ENCODE results near the gene DIRAS1.

Gene DIRAS1, protein sequence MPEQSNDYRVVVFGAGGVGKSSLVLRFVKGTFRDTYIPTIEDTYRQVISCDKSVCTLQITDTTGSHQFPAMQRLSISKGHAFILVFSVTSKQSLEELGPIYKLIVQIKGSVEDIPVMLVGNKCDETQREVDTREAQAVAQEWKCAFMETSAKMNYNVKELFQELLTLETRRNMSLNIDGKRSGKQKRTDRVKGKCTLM
- total RNA-seq: 0 to 0.36 (median 0) reads per million in 9 experiments

DNA sequence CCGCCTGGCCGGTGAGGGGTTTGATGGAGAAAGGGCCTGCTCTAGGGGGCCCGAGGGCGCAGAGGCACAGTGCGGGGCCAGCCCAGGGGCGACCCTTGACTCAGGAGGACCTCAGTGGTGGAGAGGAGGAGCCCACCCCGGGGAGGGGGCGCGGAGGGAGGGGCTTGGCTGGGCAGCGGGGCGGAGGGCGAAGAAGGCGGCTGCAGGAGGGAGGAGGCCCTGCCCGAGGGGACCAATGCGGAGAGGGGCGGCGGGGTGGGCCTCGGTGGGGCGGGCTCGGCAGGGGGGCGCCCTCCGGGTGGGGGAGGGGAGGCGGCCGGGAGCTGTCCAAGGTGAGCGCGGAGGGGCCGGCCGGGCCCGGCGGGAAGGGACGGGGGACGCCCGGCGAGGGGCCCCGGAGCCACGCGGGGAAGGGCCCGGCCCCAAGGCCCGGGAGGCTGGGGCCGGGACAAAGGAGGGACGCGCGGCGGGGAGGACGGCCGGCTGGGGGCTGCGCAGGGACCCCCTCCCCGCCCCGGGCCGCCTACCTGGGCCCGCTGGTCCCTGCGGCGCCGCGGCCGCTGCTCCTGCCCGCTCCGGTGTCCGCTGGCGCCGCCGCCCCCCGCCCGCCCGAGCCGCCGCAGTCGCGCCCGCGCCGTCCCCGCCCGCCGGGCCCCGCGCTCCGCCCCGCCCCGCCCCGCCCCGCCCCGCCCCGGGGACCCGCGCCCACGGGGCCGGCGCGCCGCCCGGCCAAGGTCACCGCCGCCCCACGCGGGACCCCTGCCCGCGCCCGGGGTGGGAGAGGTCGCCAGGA is at the start of gene DIRAS1:
Gene DIRAS1 (minus strand): TSS at position 596 of the 793 bp plus-strand sequence. CDS start 3,566 bp downstream, outside the sequence.
- no peaks in the 10 kb centered on the region for H3K4me1 Mint-ChIP-seq (ENCODE audit: low read depth in 2 of 2)
- H3K36me3 Mint-ChIP-seq (ENCODE audit: insufficient read depth): no peaks in the 10 kb centered on the region
- ATAC-seq (replicated peaks) (no peak), DNase-seq (no peak)
- no peak within 1 kb of the TSS for H3K27ac Mint-ChIP-seq
- H3K27me3 Mint-ChIP-seq: peaks cover 25 to 77% of the 10 kb centered on the region in 2 donors
- peaks cover 0 to 2% of the 10 kb centered on the region in 2 donors for H3K9me3 Mint-ChIP-seq
- H3K4me3 Mint-ChIP-seq: peak within 1 kb of the TSS; percentile 45 to 54

DNA sequence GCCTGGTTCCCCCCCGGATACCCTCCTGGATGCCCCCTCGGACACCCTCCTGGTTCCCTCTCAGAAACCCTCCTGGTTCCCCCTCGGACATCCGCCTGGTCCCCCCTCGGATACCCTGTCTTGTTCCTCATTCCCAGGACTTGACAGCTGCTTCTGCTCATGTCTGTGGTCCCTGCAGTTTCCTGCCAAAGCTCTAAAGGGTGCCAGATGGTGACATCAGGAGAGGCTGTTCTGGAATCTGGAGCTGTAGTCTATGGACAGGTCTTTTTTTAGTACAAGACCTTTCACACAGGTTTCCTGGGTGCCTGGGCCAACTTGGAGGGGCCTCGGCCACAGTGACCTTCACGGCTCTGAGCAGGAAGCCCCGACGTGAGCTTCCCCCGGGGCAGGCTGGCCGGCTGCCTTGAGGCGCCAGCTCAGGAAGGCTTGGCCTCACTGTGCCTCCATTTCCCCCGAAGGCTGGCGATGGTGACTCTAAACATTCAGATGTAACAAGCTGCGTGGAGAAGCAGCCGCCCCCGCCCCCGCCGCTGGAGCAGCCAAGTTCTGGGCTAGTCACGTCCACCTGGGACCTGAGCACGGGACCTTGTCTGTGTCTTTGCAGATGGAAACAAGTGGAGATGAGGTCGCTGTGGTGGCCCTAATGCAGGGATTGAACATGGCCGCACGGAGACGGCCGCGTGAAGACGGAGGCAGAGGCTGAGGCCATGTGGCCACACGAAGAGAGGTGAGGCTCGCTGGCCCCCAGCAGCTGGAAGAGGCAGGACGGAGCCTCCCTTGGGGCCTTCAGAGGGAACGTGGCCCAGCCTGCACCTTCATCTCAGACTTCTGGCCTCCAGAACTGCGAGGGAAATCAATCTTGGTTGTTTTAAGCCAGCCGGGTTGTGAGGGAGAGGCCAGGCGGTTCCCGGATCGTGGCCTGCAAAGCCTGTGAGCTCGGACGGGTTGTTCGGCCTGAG is 49.2 kb upstream of the DIRAS1 start:
- peak overlapping the region in 1 of 2 donors; percentile 46 for H3K27ac Mint-ChIP-seq
- no peaks in the 10 kb centered on the region for H3K9me3 Mint-ChIP-seq
- peaks cover 16% of the 10 kb centered on the region in 2 donors for H3K4me1 Mint-ChIP-seq (ENCODE audit: low read depth in 2 of 2)
- peaks cover 15% of the 10 kb centered on the region for H3K36me3 Mint-ChIP-seq (ENCODE audit: insufficient read depth)
- no peaks in the 10 kb centered on the region for H3K27me3 Mint-ChIP-seq
- ATAC-seq (replicated peaks) (no peak), DNase-seq (no peak)
- H3K4me3 Mint-ChIP-seq: no peak overlapping the region

DNA sequence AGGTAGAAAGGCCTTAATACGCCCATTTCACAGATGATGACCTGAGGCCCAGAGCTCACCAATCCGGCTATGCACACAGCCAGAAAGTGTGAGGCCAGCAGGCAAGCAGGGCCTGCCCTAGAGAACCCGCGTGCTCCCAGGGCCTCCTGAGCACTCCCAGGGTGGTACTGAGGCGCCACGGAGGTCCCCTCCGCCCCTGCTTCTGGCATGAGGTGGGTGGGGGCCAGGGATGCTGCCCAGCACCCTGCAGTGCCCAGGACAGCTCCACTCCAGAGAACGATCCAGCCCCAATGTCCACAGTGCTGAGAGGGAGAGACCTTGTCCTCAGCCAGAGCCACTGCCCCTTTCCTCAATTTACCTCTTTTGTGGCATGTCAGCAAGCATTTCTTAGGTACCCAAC is 48.0 kb upstream of the DIRAS1 start:
- H3K27me3 Mint-ChIP-seq: no peaks in the 10 kb centered on the region
- H3K36me3 Mint-ChIP-seq (ENCODE audit: insufficient read depth): peaks cover 24% of the 10 kb centered on the region

DNA sequence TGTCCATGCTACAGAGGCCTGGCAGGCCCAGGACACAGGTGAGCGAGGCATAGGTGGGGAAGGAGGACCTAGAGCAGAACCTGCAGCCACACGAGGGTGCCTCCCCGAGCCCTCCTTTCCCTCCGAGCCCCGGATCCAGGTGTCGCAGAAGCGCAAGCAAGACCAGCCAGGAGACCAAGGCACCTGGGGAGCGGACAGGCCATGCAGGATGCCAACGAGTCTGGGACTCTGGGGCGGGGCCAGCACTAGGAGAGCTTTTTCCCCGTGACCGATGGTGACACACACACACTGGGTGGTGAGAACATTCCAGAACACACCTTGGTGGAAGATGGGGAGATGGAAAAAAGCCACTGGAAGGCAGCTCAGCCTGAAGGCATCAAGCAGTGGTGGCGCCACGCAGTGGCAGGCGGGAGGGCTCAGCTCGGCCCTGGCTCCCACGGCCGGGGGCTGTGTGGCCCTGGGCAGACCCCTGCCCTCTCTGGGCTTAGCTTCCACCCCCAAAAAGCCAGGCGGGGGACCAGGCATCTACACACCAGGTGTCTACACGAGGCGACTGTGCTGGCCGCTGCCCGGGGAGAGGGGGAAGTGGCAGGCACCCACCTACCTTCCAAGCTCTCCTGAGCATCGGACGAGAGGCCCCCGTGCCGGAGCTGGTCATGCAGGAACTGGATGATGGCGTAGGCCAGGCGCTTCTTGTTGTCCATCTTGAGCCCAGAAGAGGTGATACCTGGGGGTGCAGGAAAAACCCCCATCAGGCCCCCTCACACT is 47.4 kb upstream of the DIRAS1 start:
- Mint-ChIP-seq H3K9me3 (no peaks in the 10 kb centered on the region), H3K4me3 (no peak overlapping the region), H3K4me1 (ENCODE audit: low read depth in 2 of 2) (peaks cover 3 to 7% of the 10 kb centered on the region in 2 donors), H3K27ac (no peak overlapping the region), H3K36me3 (ENCODE audit: insufficient read depth) (peaks cover 30% of the 10 kb centered on the region), H3K27me3 (no peaks in the 10 kb centered on the region)
- DNase-seq (no peak), ATAC-seq (replicated peaks) (no peak)

More for the DNA sequence above, 48.0 kb upstream of the DIRAS1 start:
- no peak overlapping the region for H3K4me3 Mint-ChIP-seq
- DNase-seq: no peak
- no peaks in the 10 kb centered on the region for H3K9me3 Mint-ChIP-seq
- peaks cover 5 to 7% of the 10 kb centered on the region in 2 donors for H3K4me1 Mint-ChIP-seq (ENCODE audit: low read depth in 2 of 2)
- ATAC-seq (replicated peaks): no peak
- no peak overlapping the region for H3K27ac Mint-ChIP-seq

DNA sequence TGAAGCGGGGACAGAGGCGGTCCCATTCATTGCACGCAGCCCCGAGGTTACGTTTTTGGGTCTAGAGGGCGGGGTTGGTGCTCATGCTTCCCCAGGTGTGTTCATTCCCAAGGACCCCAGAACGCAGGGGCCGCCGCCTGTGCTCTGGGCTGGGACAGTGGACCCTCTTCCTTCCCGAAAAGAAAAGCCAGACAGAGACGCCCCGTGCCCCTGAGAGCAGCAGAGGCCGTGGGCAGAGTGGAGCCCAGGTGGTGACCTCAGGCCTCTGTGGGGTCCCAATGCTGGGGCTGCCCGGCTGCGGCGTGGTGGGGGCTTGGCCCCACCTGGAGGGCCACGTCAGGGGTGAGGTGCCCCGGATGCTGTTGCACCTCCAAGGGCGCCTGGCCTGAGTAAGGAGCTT is 46.5 kb upstream of the DIRAS1 start:
- ATAC-seq (replicated peaks) (no peak), DNase-seq (no peak)
- Mint-ChIP-seq H3K9me3 (no peaks in the 10 kb centered on the region), H3K4me1 (ENCODE audit: low read depth in 2 of 2) (peaks cover 3 to 7% of the 10 kb centered on the region in 2 donors), H3K4me3 (no peak overlapping the region), H3K36me3 (ENCODE audit: insufficient read depth) (peaks cover 38% of the 10 kb centered on the region), H3K27me3 (no peaks in the 10 kb centered on the region), H3K27ac (peak overlapping the region in 1 of 2 donors; percentile 63)

DNA sequence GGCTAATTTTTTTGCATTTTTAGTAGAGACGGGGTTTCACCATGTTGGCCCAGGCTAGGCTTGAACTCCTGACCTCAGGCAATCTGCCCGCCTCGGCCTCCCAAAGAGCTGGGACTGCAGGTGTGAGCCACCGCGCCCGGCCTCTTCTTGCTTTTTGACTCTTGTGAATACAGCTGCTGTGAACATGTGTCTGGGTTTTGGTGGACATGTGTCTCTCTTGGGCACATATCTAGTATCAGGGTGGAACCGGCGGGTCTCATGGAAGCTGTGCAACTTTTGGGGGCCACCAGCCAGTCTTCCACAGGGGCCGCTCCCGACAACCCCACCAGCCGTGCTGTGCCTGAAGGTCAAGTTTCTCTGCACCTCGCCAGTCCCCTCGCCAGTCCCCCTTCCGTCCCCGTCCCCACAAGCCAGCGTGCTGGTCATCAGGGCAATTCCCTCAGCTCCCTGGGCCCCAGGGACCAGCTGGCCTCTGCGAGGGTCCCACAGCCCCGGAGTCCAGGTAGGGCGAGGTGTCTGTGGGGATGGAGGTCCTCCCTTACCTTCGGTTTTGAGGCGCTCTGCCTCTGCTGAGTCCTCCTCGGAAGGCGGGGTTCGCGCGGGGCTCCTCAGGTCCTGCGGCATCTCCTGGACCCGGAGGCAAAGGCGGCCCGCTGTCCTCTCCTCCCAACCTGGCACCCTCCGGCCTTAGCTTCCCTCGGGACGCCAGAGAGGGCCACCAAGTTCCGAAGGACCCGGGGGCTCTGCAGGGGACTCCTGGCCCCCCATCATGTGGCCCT is 45.6 kb upstream of the DIRAS1 start:
- no peaks in the 10 kb centered on the region for H3K9me3 Mint-ChIP-seq
- H3K4me1 Mint-ChIP-seq (ENCODE audit: low read depth in 2 of 2): no peaks in the 10 kb centered on the region
- ATAC-seq (replicated peaks): no peak
- no peaks in the 10 kb centered on the region for H3K27me3 Mint-ChIP-seq
- H3K27ac Mint-ChIP-seq: no peak overlapping the region
- DNase-seq: no peak
- peaks cover 46% of the 10 kb centered on the region for H3K36me3 Mint-ChIP-seq (ENCODE audit: insufficient read depth)
- H3K4me3 Mint-ChIP-seq: no peak overlapping the region

DNA sequence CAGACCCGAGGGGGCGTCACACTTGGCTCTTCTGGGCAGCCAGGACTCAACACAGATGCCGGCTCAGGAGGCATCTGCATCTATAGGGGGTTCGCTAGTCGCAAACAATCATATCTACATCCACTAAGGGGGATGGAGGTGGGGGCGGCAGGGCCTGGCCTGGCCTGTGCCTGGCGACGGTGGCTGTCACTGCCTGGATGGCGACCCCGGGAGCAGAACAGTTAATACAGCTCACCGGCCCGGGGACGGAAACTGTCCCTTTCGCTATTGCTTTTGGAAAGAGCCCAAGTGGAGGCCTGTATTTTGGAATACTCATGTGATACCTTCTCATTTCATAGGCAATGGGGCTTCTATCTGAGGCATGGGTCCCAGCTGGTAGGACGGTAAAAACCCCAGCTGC is 44.2 kb upstream of the DIRAS1 start:
- Mint-ChIP-seq H3K27ac (peak overlapping the region in 1 of 2 donors; percentile 29), H3K27me3 (no peaks in the 10 kb centered on the region), H3K9me3 (no peaks in the 10 kb centered on the region), H3K36me3 (ENCODE audit: insufficient read depth) (peaks cover 54% of the 10 kb centered on the region), H3K4me1 (ENCODE audit: low read depth in 2 of 2) (no peaks in the 10 kb centered on the region), H3K4me3 (no peak overlapping the region)
- no peak for DNase-seq
- ATAC-seq (replicated peaks): no peak

DNA sequence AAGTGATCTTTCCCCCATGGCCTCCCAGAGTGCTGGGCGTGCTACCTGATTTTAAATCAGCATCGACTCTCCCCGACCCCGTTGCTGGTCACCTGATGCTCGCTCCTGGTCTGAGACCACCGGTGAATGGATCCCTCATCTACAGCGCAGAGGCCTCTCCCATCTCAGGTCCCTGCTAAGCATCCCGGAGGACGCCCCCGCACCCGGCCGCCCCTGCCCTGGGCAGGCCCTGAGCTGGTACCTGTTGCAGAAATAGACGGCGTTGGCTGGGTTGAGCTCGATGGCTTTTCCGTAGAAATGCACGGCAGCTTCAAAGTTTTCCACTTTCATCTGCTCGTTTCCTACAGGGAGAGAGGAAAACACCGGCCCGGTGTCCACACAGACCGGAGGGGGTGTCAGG is 43.8 kb upstream of the DIRAS1 start:
- Mint-ChIP-seq H3K27ac (no peak overlapping the region), H3K36me3 (ENCODE audit: insufficient read depth) (peaks cover 59% of the 10 kb centered on the region), H3K9me3 (no peaks in the 10 kb centered on the region), H3K4me3 (no peak overlapping the region), H3K4me1 (ENCODE audit: low read depth in 2 of 2) (no peaks in the 10 kb centered on the region), H3K27me3 (no peaks in the 10 kb centered on the region)
- ATAC-seq (replicated peaks) (no peak), DNase-seq (no peak)

DNA sequence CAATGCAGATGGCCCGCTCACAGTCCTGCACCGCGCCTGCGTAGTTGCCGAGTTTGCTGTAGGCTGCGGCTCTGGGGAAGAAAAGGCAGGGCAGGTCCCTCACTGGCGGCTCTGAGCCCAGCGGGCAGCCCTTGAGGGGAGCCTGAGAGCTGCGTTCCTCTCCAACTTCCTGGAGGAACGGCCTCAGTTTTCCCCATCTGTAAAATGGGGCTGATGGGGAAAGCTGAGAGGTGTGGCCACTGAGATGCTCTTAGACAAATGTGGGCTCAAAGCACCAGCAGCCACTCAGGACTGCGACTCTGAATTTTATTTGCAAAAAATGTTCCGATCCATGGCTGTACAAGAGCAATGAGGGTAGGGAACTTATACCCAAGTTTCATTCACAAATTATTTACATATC is 42.5 kb upstream of the DIRAS1 start:
- no peak for DNase-seq
- no peak for ATAC-seq (replicated peaks)
- H3K27me3 Mint-ChIP-seq: no peaks in the 10 kb centered on the region
- peaks cover 64% of the 10 kb centered on the region for H3K36me3 Mint-ChIP-seq (ENCODE audit: insufficient read depth)
- H3K9me3 Mint-ChIP-seq: no peaks in the 10 kb centered on the region
- peaks cover 3 to 6% of the 10 kb centered on the region in 2 donors for H3K4me1 Mint-ChIP-seq (ENCODE audit: low read depth in 2 of 2)
- H3K4me3 Mint-ChIP-seq: no peak overlapping the region
- no peak overlapping the region for H3K27ac Mint-ChIP-seq

DNA sequence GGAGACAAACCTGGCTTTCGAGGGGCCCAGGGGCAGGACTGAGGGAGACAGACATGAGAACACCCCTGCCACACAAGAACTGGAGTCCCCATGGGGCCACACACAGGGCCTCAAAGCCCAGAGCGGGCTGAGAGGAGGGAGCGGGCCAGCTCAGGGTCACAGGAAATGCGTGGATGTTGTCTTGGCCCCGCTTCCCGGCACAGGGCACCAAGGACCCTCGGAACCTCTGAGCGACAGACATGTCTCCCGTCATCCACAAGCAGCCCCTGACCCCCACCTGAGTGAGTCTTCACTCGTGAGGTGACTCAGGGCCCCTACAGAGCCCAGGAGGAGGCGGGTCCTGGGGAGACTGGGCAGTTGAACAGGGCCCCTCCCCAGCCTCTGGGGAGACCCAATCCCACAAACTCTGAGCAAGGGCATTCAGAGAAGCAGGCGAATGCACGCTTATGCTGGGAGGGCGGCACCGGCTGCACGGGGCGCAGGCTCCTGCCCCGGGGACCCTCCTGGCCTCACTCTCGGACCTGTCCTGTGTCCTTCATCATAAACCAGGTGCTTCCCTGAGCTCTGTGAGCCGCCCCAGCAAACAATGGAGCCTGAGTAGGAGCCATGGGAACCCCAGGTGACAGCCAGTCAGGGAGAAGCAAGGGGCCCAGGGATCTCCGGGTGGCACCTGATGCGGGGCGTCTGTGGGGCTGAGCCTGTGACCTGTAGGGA is 41.8 kb upstream of the DIRAS1 start:
- Mint-ChIP-seq H3K27ac (no peak overlapping the region), H3K9me3 (no peaks in the 10 kb centered on the region), H3K36me3 (ENCODE audit: insufficient read depth) (peaks cover 60% of the 10 kb centered on the region), H3K27me3 (no peaks in the 10 kb centered on the region), H3K4me1 (ENCODE audit: low read depth in 2 of 2) (peaks cover 3 to 6% of the 10 kb centered on the region in 2 donors), H3K4me3 (no peak overlapping the region)
- DNase-seq (no peak), ATAC-seq (replicated peaks) (no peak)

DNA sequence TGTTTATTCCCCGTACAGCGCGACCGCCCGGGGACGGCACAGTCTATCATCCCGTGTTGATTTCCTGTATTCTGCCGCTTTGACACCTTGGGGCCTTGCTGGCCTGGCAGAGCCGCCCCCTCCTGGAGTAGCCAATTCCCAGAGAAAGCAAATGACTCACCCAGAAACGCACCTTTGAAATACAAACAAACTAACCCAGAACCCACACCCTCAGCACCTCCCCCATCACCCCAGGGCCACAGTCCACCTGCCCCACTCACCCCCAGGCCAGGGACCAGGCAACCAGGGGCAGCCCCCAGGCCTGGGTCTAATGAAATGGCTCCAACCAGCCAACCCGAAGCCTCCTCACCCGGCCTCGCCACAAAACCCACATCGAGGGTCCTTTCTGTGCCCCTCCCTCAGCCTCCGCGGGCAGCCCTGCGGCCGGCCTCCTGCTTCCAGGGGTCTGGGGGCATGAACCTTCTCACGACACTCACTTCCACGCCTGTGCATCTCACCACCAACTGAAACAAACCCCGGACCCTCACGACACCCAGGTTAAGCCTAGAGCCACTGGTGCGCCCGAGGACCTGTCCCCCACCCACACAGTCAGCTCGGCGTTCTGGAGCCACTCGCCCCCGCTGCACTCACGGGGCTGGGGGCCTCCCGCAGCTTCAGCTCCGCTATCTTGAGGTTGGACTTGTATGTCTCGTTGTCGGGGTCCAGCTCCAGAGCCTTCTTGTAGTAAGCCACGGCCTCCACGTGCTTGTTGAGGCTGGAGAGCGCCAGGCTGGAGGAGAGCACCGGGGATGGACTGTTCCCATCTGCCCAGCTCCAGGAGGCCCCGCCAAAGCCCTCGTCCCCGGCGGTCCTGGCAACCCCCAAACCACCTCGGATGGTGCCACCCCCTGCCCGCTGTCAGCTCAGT is 41.0 kb upstream of the DIRAS1 start:
- H3K4me1 Mint-ChIP-seq (ENCODE audit: low read depth in 2 of 2): peaks cover 3 to 8% of the 10 kb centered on the region in 2 donors
- no peaks in the 10 kb centered on the region for H3K27me3 Mint-ChIP-seq
- peaks cover 60% of the 10 kb centered on the region for H3K36me3 Mint-ChIP-seq (ENCODE audit: insufficient read depth)

More for the DNA sequence above, 41.0 kb upstream of the DIRAS1 start:
- DNase-seq: no peak
- H3K4me3 Mint-ChIP-seq: no peak overlapping the region
- no peak for ATAC-seq (replicated peaks)
- H3K9me3 Mint-ChIP-seq: no peaks in the 10 kb centered on the region
- no peak overlapping the region for H3K27ac Mint-ChIP-seq

Data from effector memory CD8-positive, alpha-beta T cell (primary cell).